Central memory CD8-positive, alpha-beta T cell (primary cell): ENCODE results near the gene RBM15.

Source experiments
- ATAC-seq: fragments of 150-1000 bp; cut with Tn5 transposase; replicated peaks from 2 replicates; pipeline ENCODE4 v1.10.0; 2022; ENCODE audit warnings: mild to moderate bottlenecking, moderate FRiP score, moderate number of reproducible peaks; ENCODE audit not compliant: poor library complexity, severe bottlenecking; ENCODE audit errors: extremely low read depth
- DNase-seq, 2 donors: peaks; one replicate each; pipeline ENCODE4 v3.0.0; 2021; ENCODE audit warnings: low spot score in 2 of 2
- H3K27ac Mint-ChIP-seq: one replicate; pipeline ENCODE4 v1.8.0; 2022; ENCODE audit warnings: low read depth, mild to moderate bottlenecking, moderate library complexity, mixed read lengths
- H3K27me3 Mint-ChIP-seq: one replicate; pipeline ENCODE4 v1.8.0; 2022; ENCODE audit warnings: mixed read lengths
- H3K36me3 Mint-ChIP-seq: one replicate; pipeline ENCODE4 v1.8.0; 2022; ENCODE audit warnings: mild to moderate bottlenecking, moderate library complexity, mixed read lengths; ENCODE audit not compliant: insufficient read depth
- H3K4me1 Mint-ChIP-seq: one replicate; pipeline ENCODE4 v1.8.0; 2022; ENCODE audit warnings: mixed read lengths
- H3K4me3 Mint-ChIP-seq: one replicate; pipeline ENCODE4 v1.8.0; 2022; ENCODE audit warnings: mild to moderate bottlenecking, moderate library complexity, mixed read lengths
- H3K9me3 Mint-ChIP-seq: one replicate; pipeline ENCODE4 v1.8.0; 2022; ENCODE audit warnings: mixed read lengths

Gene RBM15

GRCh38 chr1:110347182-110347893 is 8.2 kb downstream of the RBM15 start:
- H3K27ac Mint-ChIP-seq, result peak overlapping the region; percentile 75
- DNase-seq (no peak), ATAC-seq (no peak)
- peak overlapping the region; percentile 60 for H3K4me3 Mint-ChIP-seq
- peaks cover 82% of the 10 kb centered on the region for H3K4me1 Mint-ChIP-seq
- no peaks in the 10 kb centered on the region for H3K9me3 Mint-ChIP-seq
- H3K36me3 Mint-ChIP-seq, result peaks cover 44% of the 10 kb centered on the region
- H3K27me3 Mint-ChIP-seq, result no peaks in the 10 kb centered on the region

GRCh38 chr1:110348050-110348449 is 8.9 kb downstream of the RBM15 start:
- Mint-ChIP-seq H3K27ac (peak overlapping the region; percentile 51), H3K36me3 (peaks cover 40% of the 10 kb centered on the region), H3K4me3 (no peak overlapping the region), H3K27me3 (no peaks in the 10 kb centered on the region), H3K4me1 (peaks cover 75% of the 10 kb centered on the region), H3K9me3 (no peaks in the 10 kb centered on the region)
- ATAC-seq (no peak), DNase-seq (no peak)

- peaks cover 73% of the 10 kb centered on the region for H3K4me1 Mint-ChIP-seq
- H3K36me3 Mint-ChIP-seq, result peaks cover 36% of the 10 kb centered on the region
- peak overlapping the region; percentile 51 for H3K27ac Mint-ChIP-seq
- H3K9me3 Mint-ChIP-seq, result no peaks in the 10 kb centered on the region
- ATAC-seq (no peak), DNase-seq (no peak)
- H3K4me3 Mint-ChIP-seq, result no peak overlapping the region
- no peaks in the 10 kb centered on the region for H3K27me3 Mint-ChIP-seq
Measured at GRCh38 chr1:110348771-110349170, 9.6 kb downstream of the RBM15 start.

- peaks cover 68% of the 10 kb centered on the region for H3K4me1 Mint-ChIP-seq
- H3K9me3 Mint-ChIP-seq, result no peaks in the 10 kb centered on the region
- H3K27ac Mint-ChIP-seq, result peak overlapping the region; percentile 5
- H3K36me3 Mint-ChIP-seq, result peaks cover 29% of the 10 kb centered on the region
- no peaks in the 10 kb centered on the region for H3K27me3 Mint-ChIP-seq
- no peak for DNase-seq
- ATAC-seq, result no peak
- no peak overlapping the region for H3K4me3 Mint-ChIP-seq
Measured at GRCh38 chr1:110350360-110350759, 11.2 kb downstream of the RBM15 start.

- Mint-ChIP-seq H3K36me3 (peaks cover 12% of the 10 kb centered on the region), H3K27me3 (no peaks in the 10 kb centered on the region), H3K9me3 (no peaks in the 10 kb centered on the region), H3K4me1 (peaks cover 30% of the 10 kb centered on the region), H3K27ac (no peak overlapping the region), H3K4me3 (no peak overlapping the region)
- DNase-seq (no peak), ATAC-seq (no peak)
Measured at GRCh38 chr1:110355321-110355720, 16.1 kb downstream of the RBM15 start.

- DNase-seq, result no peak
- ATAC-seq, result no peak
- no peaks in the 10 kb centered on the region for H3K9me3 Mint-ChIP-seq
- no peaks in the 10 kb centered on the region for H3K27me3 Mint-ChIP-seq
- peak overlapping the region; percentile 29 for H3K27ac Mint-ChIP-seq
- no peak overlapping the region for H3K4me3 Mint-ChIP-seq
- peaks cover 20% of the 10 kb centered on the region for H3K4me1 Mint-ChIP-seq
- peaks cover 11% of the 10 kb centered on the region for H3K36me3 Mint-ChIP-seq
Measured at GRCh38 chr1:110356379-110356778, 17.2 kb downstream of the RBM15 start.

GRCh38 chr1:110360431-110360830 is 21.3 kb downstream of the RBM15 start:
- ATAC-seq, result no peak
- H3K27me3 Mint-ChIP-seq, result no peaks in the 10 kb centered on the region
- DNase-seq, result no peak
- peaks cover 5% of the 10 kb centered on the region for H3K4me1 Mint-ChIP-seq
- H3K27ac Mint-ChIP-seq, result no peak overlapping the region
- no peaks in the 10 kb centered on the region for H3K9me3 Mint-ChIP-seq
- no peak overlapping the region for H3K4me3 Mint-ChIP-seq
- peaks cover 13% of the 10 kb centered on the region for H3K36me3 Mint-ChIP-seq

- ATAC-seq (no peak), DNase-seq (no peak)
- Mint-ChIP-seq H3K4me1 (no peaks in the 10 kb centered on the region), H3K36me3 (peaks cover 12% of the 10 kb centered on the region), H3K27me3 (no peaks in the 10 kb centered on the region), H3K27ac (no peak overlapping the region), H3K9me3 (no peaks in the 10 kb centered on the region), H3K4me3 (no peak overlapping the region)
Measured at GRCh38 chr1:110361856-110362255, 22.7 kb downstream of the RBM15 start.

GRCh38 chr1:110364221-110364620 is 25.0 kb downstream of the RBM15 start:
- Mint-ChIP-seq H3K9me3 (no peaks in the 10 kb centered on the region), H3K4me1 (no peaks in the 10 kb centered on the region), H3K27ac (no peak overlapping the region), H3K27me3 (no peaks in the 10 kb centered on the region), H3K36me3 (peaks cover 14% of the 10 kb centered on the region), H3K4me3 (no peak overlapping the region)
- DNase-seq (no peak), ATAC-seq (no peak)

GRCh38 chr1:110370827-110371226 is 31.6 kb downstream of the RBM15 start:
- no peak for ATAC-seq
- DNase-seq, result no peak
- Mint-ChIP-seq H3K4me3 (no peak overlapping the region), H3K9me3 (no peaks in the 10 kb centered on the region), H3K27me3 (no peaks in the 10 kb centered on the region), H3K36me3 (peaks cover 23% of the 10 kb centered on the region), H3K27ac (peak overlapping the region; percentile 22), H3K4me1 (no peaks in the 10 kb centered on the region)

- Mint-ChIP-seq H3K27me3 (no peaks in the 10 kb centered on the region), H3K9me3 (no peaks in the 10 kb centered on the region), H3K4me3 (no peak overlapping the region), H3K27ac (no peak overlapping the region), H3K4me1 (peaks cover 4% of the 10 kb centered on the region), H3K36me3 (peaks cover 24% of the 10 kb centered on the region)
- no peak for DNase-seq
- no peak for ATAC-seq
Measured at GRCh38 chr1:110375490-110375889, 36.3 kb downstream of the RBM15 start.

GRCh38 chr1:110380672-110381283 is 41.6 kb downstream of the RBM15 start:
- H3K4me1 Mint-ChIP-seq, result peaks cover 19% of the 10 kb centered on the region
- H3K9me3 Mint-ChIP-seq, result no peaks in the 10 kb centered on the region
- peaks cover 12% of the 10 kb centered on the region for H3K36me3 Mint-ChIP-seq
- DNase-seq, result no peak
- H3K4me3 Mint-ChIP-seq, result no peak overlapping the region
- H3K27me3 Mint-ChIP-seq, result no peaks in the 10 kb centered on the region
- H3K27ac Mint-ChIP-seq, result no peak overlapping the region
- no peak for ATAC-seq

GRCh38 chr1:110383251-110383990 is 44.2 kb downstream of the RBM15 start:
- Mint-ChIP-seq H3K27ac (peak overlapping the region; percentile 83), H3K27me3 (no peaks in the 10 kb centered on the region), H3K36me3 (no peaks in the 10 kb centered on the region), H3K4me1 (peaks cover 19% of the 10 kb centered on the region), H3K4me3 (peak overlapping the region; percentile 25), H3K9me3 (no peaks in the 10 kb centered on the region)
- ATAC-seq (no peak), DNase-seq (no peak)
